ENCODE results near the gene LAMC3.

Gene LAMC3

GRCh38 chr9:131081868-131082267, 72.9 kb downstream of the LAMC3 start:
- no peak for TF ChIP-seq CTCF (IDR thresholded peaks at IDR 0.05; ENCODE audit: insufficient read depth, low read length, poor library complexity, severe bottlenecking)
- no peak overlapping the region for H3K4me3 ChIP-seq (replicated peaks; ENCODE audit: low read depth, low read length)
- H3K27me3 ChIP-seq (replicated peaks; ENCODE audit: control insufficient read depth, insufficient read depth, low read length): peaks cover 1% of the 10 kb centered on the region
- H3K36me3 ChIP-seq (ENCODE audit: control insufficient read depth, insufficient read depth, low read length): no peaks in the 10 kb centered on the region
- no peak for DNase-seq (ENCODE audit: extremely low read depth, insufficient read length)

- no peak overlapping the region for H3K4me3 ChIP-seq (replicated peaks; ENCODE audit: low read depth, low read length)
- peaks cover 1% of the 10 kb centered on the region for H3K27me3 ChIP-seq (replicated peaks; ENCODE audit: control insufficient read depth, insufficient read depth, low read length)
- H3K36me3 ChIP-seq (ENCODE audit: control insufficient read depth, insufficient read depth, low read length): no peaks in the 10 kb centered on the region
- no peak for DNase-seq (ENCODE audit: extremely low read depth, insufficient read length)
- TF ChIP-seq CTCF (IDR thresholded peaks at IDR 0.05; ENCODE audit: insufficient read depth, low read length, poor library complexity, severe bottlenecking): no peak
Measured at GRCh38 chr9:131082774-131083512, 74.0 kb downstream of the LAMC3 start.

GRCh38 chr9:131084661-131085369, 75.8 kb downstream of the LAMC3 start:
- TF ChIP-seq CTCF (IDR thresholded peaks at IDR 0.05; ENCODE audit: insufficient read depth, low read length, poor library complexity, severe bottlenecking): no peak
- Histone ChIP-seq H3K27me3 (replicated peaks; ENCODE audit: control insufficient read depth, insufficient read depth, low read length) (peaks cover 1% of the 10 kb centered on the region), H3K36me3 (ENCODE audit: control insufficient read depth, insufficient read depth, low read length) (no peaks in the 10 kb centered on the region), H3K4me3 (replicated peaks; ENCODE audit: low read depth, low read length) (no peak overlapping the region)
- no peak for DNase-seq (ENCODE audit: extremely low read depth, insufficient read length)

GRCh38 chr9:131085370-131086122, 76.6 kb downstream of the LAMC3 start:
- no peak for TF ChIP-seq CTCF (IDR thresholded peaks at IDR 0.05; ENCODE audit: insufficient read depth, low read length, poor library complexity, severe bottlenecking)
- Histone ChIP-seq H3K36me3 (ENCODE audit: control insufficient read depth, insufficient read depth, low read length) (no peaks in the 10 kb centered on the region), H3K4me3 (replicated peaks; ENCODE audit: low read depth, low read length) (no peak overlapping the region), H3K27me3 (replicated peaks; ENCODE audit: control insufficient read depth, insufficient read depth, low read length) (peaks cover 1% of the 10 kb centered on the region)
- no peak for DNase-seq (ENCODE audit: extremely low read depth, insufficient read length)

GRCh38 chr9:131087354-131087893, 78.5 kb downstream of the LAMC3 start:
- no peaks in the 10 kb centered on the region for H3K36me3 ChIP-seq (ENCODE audit: control insufficient read depth, insufficient read depth, low read length)
- TF ChIP-seq CTCF (IDR thresholded peaks at IDR 0.05; ENCODE audit: insufficient read depth, low read length, poor library complexity, severe bottlenecking): no peak
- H3K4me3 ChIP-seq (replicated peaks; ENCODE audit: low read depth, low read length): no peak overlapping the region
- no peaks in the 10 kb centered on the region; the same call in 1 of the 2 replicates for H3K27me3 ChIP-seq (replicated peaks; ENCODE audit: control insufficient read depth, insufficient read depth, low read length)
- no peak for DNase-seq (ENCODE audit: extremely low read depth, insufficient read length)

Data from GM06990 (cell line).